ENCODE measurements around the gene VAMP8. TPM values are rescaled to one million over a fixed set of nuclear protein-coding genes. Genes with fewer than 3 reads are reported as not detected.

The VAMP8 gene
- polyA plus RNA-seq: 240 TPM

DNA sequence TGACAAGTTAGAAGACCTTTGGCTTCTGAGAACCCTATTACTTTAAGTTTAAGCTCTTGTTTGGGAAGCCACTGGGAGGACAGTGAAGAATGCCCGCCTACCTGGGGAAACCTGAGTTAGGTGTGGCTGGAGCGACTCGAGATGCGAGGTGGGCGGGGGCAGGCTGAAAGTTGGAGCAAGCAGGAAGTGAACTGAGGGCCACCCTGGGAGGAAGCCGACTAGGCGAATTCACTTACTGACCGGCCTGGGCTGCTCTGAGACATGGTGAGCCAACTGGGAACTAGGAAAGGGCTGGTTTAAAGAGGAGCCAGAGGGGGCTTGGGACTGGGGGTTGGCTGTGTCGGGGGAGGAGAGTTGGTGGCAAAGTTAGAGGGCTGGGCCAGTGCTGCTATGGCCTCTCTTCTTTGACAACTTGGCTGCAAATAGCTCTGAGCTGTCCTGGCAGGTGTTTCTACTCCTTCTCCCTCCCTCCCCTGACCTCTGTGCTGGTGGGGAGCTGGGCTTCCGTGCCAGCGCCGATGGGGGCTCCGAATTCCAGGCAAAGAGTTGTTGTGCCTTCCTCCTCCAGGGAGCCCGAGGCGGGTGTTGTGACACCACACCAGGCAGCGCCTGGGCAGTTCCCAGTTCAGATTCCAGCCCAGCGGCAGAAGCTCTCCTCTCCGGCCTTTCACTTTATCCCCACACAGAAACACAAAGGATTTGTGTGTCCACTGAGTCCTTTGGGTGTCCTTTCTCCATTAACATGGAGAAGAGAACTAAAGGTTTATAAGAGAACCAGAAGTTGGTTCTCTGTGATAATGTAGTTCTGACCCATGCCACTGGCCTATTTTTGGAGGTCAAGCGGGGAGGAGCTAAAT, at the start of gene VAMP8:
Gene VAMP8, plus strand, starts transcription at position 201 of the 857 bp plus-strand sequence. Its CDS starts 61 bp downstream, at position 262.
- peaks cover 7% of the 10 kb centered on the region for H3K36me3 Mint-ChIP-seq

DNA sequence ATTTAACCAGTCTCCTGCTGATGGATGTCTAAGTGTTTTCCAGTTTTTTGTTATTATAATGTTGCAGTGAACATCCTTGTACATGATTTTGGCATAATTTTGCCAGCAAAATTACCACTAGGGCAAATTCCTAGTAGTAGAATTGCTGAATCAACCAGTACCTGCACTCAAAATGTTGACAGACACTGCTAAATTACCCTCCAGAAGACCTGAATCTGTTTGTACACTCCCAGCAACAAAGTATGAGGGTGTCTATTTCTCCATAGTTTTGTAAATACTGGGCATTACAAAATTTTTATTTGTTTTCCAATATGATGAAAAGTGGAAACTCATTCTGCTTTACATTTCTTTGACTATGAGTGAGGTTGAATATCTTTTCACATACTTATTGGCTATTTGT, 49.6 kb upstream of the VAMP8 start:
- H3K4me1 Mint-ChIP-seq: peaks cover 0 to 5% (median 0%) of the 10 kb centered on the region in 3 donors

More for the DNA sequence above, at the start of gene VAMP8:
- Mint-ChIP-seq H3K9me3 (no peaks in the 10 kb centered on the region), H3K4me3 (peak within 1 kb of the TSS; percentile 88 to 99 (median 92)), H3K27ac (peak within 1 kb of the TSS; percentile 62 to 96 (median 95)), H3K4me1 (peaks cover 16 to 26% (median 18%) of the 10 kb centered on the region in 3 donors), H3K27me3 (no peaks in the 10 kb centered on the region)

GRCh38 chr2:85528355-85528754, 49.0 kb upstream of the VAMP8 start:
- H3K4me1 Mint-ChIP-seq: peaks cover 0 to 5% (median 0%) of the 10 kb centered on the region in 3 donors
- H3K27ac Mint-ChIP-seq: no peak overlapping the region
- no peak overlapping the region for H3K4me3 Mint-ChIP-seq
- no peaks in the 10 kb centered on the region for H3K9me3 Mint-ChIP-seq
- H3K36me3 Mint-ChIP-seq: no peaks in the 10 kb centered on the region
- H3K27me3 Mint-ChIP-seq: peaks cover 5% of the 10 kb centered on the region

More for the DNA sequence above, 49.6 kb upstream of the VAMP8 start:
- H3K27ac Mint-ChIP-seq: peak overlapping the region in 1 of 3 donors; percentile 2
- no peak overlapping the region for H3K4me3 Mint-ChIP-seq
- H3K9me3 Mint-ChIP-seq: no peaks in the 10 kb centered on the region
- H3K27me3 Mint-ChIP-seq: peaks cover 5% of the 10 kb centered on the region
- H3K36me3 Mint-ChIP-seq: no peaks in the 10 kb centered on the region

- peaks cover 5% of the 10 kb centered on the region for H3K27me3 Mint-ChIP-seq
- peaks cover 0 to 5% (median 0%) of the 10 kb centered on the region in 3 donors for H3K4me1 Mint-ChIP-seq
- no peak overlapping the region for H3K27ac Mint-ChIP-seq
- H3K9me3 Mint-ChIP-seq: no peaks in the 10 kb centered on the region
- H3K36me3 Mint-ChIP-seq: no peaks in the 10 kb centered on the region
- H3K4me3 Mint-ChIP-seq: no peak overlapping the region
These were observed 47.6 kb upstream of the VAMP8 start for GRCh38 chr2:85529809-85530208.

DNA sequence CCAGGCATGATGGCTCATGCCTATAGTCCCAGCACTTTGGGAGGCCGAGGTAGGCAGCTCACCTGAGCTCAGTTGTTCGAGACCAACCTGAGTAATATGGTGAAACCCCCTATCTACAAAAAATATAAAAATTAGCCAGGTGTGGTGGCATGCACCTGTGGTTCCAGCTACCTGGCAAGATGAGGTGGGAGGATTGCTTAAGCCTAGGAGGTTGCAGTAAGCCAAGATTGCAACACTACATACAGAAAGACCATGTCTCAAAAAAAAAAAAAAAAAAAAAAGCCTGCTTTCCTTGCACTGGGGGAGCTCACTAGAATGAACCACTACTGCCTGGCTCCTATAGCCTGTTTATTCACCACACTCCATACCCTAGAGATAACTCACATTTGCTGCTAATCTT, 45.8 kb upstream of the VAMP8 start:
- H3K9me3 Mint-ChIP-seq: peaks cover 0 to 2% (median 0%) of the 10 kb centered on the region in 3 donors
- no peak overlapping the region for H3K27ac Mint-ChIP-seq
- peaks cover 0 to 3% (median 0%) of the 10 kb centered on the region in 3 donors for H3K4me1 Mint-ChIP-seq
- no peak overlapping the region for H3K4me3 Mint-ChIP-seq
- no peaks in the 10 kb centered on the region for H3K36me3 Mint-ChIP-seq
- peaks cover 5% of the 10 kb centered on the region for H3K27me3 Mint-ChIP-seq

DNA sequence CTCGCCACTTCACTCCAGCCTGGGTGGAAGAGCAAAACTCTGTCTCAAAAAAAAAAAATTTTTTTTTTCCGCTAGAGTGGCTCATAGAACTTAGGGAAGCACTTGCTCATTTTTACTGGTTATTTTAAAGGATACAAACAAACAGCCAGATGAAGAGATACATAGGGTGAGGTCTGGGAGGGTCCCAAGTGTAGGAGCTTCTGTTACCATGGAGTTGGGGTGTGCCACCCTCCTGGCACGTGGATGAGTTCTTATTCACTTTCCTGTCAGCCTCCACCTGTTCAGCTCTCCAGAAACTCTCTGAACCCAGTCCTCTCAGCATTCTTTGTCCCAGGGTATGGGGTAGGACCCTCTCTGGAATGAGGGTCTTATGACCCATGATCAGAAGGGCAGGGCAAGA, 43.3 kb upstream of the VAMP8 start:
- Mint-ChIP-seq H3K4me1 (peaks cover 7 to 8% (median 7%) of the 10 kb centered on the region in 3 donors), H3K36me3 (no peaks in the 10 kb centered on the region), H3K27ac (no peak overlapping the region), H3K9me3 (peaks cover 0 to 2% (median 0%) of the 10 kb centered on the region in 3 donors), H3K27me3 (peaks cover 2% of the 10 kb centered on the region), H3K4me3 (peak overlapping the region in 1 of 4 donors; percentile 49)

GRCh38 chr2:85534881-85535280, 42.5 kb upstream of the VAMP8 start:
- peaks cover 0 to 2% (median 0%) of the 10 kb centered on the region in 3 donors for H3K9me3 Mint-ChIP-seq
- H3K4me1 Mint-ChIP-seq: peaks cover 7 to 8% (median 8%) of the 10 kb centered on the region in 3 donors
- no peak overlapping the region for H3K27ac Mint-ChIP-seq
- H3K36me3 Mint-ChIP-seq: no peaks in the 10 kb centered on the region
- H3K27me3 Mint-ChIP-seq: peaks cover 2% of the 10 kb centered on the region
- peak overlapping the region in 1 of 4 donors; percentile 49 for H3K4me3 Mint-ChIP-seq

- Mint-ChIP-seq H3K27ac (peak overlapping the region in 2 of 3 donors; percentile 76 to 95), H3K36me3 (peaks cover 2% of the 10 kb centered on the region), H3K27me3 (no peaks in the 10 kb centered on the region), H3K9me3 (peaks cover 0 to 2% (median 0%) of the 10 kb centered on the region in 3 donors), H3K4me1 (peaks cover 16 to 23% (median 20%) of the 10 kb centered on the region in 3 donors), H3K4me3 (peak overlapping the region in 1 of 4 donors; percentile 95)
These were observed 40.9 kb upstream of the VAMP8 start for GRCh38 chr2:85536479-85536878.

DNA sequence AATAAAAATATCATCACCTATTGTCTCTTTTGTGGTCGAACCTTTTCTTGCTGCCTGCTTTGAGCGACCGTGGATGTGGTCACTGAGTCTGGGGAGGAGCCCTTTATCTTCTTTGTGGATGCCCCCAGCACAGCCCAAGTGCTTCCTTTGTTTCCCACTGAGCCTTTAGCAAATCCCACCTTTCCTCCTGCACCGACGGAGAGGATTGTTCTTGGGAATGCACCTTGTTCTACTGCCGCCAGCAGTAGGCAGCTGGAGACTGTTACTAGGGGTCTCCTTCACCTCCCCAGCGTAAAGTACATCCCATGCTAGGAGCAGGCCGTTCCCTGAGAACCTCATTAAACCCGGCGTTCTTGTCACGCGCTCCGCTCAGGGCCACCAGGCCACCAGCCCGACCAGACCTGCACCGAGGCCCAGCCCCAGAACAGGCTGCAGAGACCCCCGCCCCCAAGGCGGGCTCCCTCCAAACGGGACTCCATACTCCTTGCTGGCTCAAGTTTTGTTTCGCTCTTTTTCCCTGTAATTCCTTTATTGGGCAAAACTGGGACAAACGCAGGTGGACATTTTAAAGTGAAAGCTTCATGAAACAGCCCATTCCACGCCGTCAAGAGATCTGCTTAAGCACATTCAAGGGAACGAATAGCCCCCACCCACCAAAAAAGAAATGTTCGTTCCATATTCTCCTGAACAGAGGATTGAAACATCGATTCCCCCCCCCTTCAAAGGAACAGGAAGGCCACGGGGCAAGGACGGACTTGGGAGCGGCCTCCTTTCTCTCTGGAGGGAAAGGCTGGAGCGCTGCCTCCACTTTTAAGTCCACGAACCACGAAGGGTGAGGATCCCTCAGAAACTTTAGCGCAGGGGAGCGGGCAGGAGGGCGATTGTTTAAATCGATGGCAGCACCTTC, 39.5 kb upstream of the VAMP8 start:
- peaks cover 3% of the 10 kb centered on the region for H3K36me3 Mint-ChIP-seq
- H3K4me3 Mint-ChIP-seq: peak overlapping the region; percentile 94 to 98 (median 96)
- peaks cover 0 to 2% (median 0%) of the 10 kb centered on the region in 3 donors for H3K9me3 Mint-ChIP-seq
- H3K27ac Mint-ChIP-seq: peak overlapping the region; percentile 93 to 98 (median 95)
- H3K4me1 Mint-ChIP-seq: peaks cover 21 to 33% (median 23%) of the 10 kb centered on the region in 3 donors
- H3K27me3 Mint-ChIP-seq: no peaks in the 10 kb centered on the region

DNA sequence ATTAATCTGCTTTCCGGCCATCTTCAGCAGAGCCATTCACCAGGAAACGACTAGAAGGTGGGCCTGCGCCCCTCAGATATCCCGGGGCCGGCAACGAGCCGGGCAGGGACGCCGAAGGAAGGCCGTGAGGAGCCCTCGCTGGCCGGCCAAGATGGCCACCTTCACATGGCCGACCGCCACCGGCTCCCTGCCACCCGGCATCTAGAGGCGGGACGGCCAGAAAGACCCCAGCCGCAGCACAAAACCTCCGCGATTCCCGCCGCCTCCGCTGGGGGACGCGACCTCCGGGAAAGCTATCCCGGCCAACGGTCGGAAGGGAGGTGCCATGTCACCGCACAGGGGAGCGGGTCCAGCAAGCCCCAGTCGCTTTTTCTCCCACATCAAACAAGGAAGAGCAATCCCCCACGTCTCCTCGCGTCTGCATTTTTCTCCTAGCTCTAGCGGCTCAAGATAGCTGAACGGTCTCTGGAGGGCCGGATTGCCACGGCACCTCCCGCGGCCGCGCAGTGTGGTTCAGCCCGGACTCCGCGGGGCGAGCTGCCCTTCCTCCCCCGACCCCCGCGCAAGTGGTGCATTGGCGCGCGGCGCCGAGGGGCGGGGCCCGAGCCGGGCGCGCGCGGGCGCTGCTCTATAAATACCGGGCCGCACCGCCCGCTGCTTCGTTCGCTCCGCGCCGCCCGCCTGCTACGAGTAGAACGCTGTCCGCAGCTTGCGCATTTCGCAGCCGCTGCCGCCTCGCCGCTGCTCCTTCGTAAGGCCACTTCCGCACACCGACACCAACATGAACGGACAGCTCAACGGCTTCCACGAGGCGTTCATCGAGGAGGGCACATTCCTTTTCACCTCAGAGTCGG, 38.7 kb upstream of the VAMP8 start, which contains the start of gene MAT2A:
Gene MAT2A, plus strand, starts transcription at position 662 of the 854 bp plus-strand sequence. Its CDS starts 120 bp downstream, at position 782.
- Mint-ChIP-seq H3K27me3 (no peaks in the 10 kb centered on the region), H3K4me3 (peak within 1 kb of the TSS; percentile 94 to 98 (median 96)), H3K4me1 (peaks cover 24 to 34% (median 25%) of the 10 kb centered on the region in 3 donors), H3K36me3 (peaks cover 3% of the 10 kb centered on the region), H3K27ac (peak within 1 kb of the TSS; percentile 94 to 98 (median 95)), H3K9me3 (peaks cover 0 to 2% (median 0%) of the 10 kb centered on the region in 3 donors)

- Mint-ChIP-seq H3K4me3 (peak overlapping the region; percentile 94 to 98 (median 96)), H3K9me3 (peaks cover 0 to 2% (median 0%) of the 10 kb centered on the region in 3 donors), H3K27ac (peak overlapping the region; percentile 94 to 98 (median 95)), H3K4me1 (peaks cover 24 to 35% (median 25%) of the 10 kb centered on the region in 3 donors), H3K27me3 (no peaks in the 10 kb centered on the region), H3K36me3 (peaks cover 3% of the 10 kb centered on the region)
These were observed 37.8 kb upstream of the VAMP8 start for GRCh38 chr2:85539361-85540132.

GRCh38 chr2:85540133-85540648, 37.2 kb upstream of the VAMP8 start:
- H3K27ac Mint-ChIP-seq: peak overlapping the region; percentile 94 to 95 (median 94)
- H3K27me3 Mint-ChIP-seq: no peaks in the 10 kb centered on the region
- H3K4me3 Mint-ChIP-seq: peak overlapping the region; percentile 94 to 98 (median 96)
- H3K9me3 Mint-ChIP-seq: peaks cover 0 to 2% (median 0%) of the 10 kb centered on the region in 3 donors
- H3K4me1 Mint-ChIP-seq: peaks cover 21 to 35% (median 25%) of the 10 kb centered on the region in 3 donors
- peaks cover 3% of the 10 kb centered on the region for H3K36me3 Mint-ChIP-seq

DNA sequence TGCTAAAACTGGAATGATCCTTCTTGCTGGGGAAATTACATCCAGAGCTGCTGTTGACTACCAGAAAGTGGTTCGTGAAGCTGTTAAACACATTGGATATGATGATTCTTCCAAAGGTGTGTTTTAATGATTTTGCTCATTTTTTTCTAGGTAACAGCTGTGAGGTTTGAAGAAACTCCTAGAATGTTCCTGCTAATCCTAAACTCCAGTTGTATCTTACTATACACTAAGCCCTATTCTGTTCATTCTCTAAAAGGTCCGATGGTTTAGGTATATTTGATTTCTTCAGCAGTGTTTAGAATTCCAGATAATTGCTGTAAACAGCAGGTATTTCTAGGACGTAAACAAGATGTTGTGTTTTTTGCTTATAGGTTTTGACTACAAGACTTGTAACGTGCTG, 36.1 kb upstream of the VAMP8 start:
- H3K27ac Mint-ChIP-seq: peak overlapping the region in 2 of 3 donors; percentile 94 to 95
- H3K36me3 Mint-ChIP-seq: peaks cover 3% of the 10 kb centered on the region
- no peaks in the 10 kb centered on the region for H3K27me3 Mint-ChIP-seq
- peaks cover 0 to under 1% (median 0%) of the 10 kb centered on the region in 3 donors for H3K9me3 Mint-ChIP-seq
- H3K4me1 Mint-ChIP-seq: peaks cover 21 to 35% (median 25%) of the 10 kb centered on the region in 3 donors
- H3K4me3 Mint-ChIP-seq: peak overlapping the region in 3 of 4 donors; percentile 7 to 97 (median 74)
